Measurements from ENCODE around the gene NLRP9. TPM values are rescaled to one million over a fixed set of nuclear protein-coding genes. Genes with fewer than 3 reads are reported as not detected.

The NLRP9 gene
- total RNA-seq, 4 donors from 2014 or later, result not detected

GRCh38 chr19:55677572-55678028, 60.6 kb downstream of the NLRP9 start:
- H3K36me3 ChIP-seq, result peaks cover 0 to 12% (median 6%) of the 10 kb centered on the region in 4 donors
- WGBS, 2 donors (ENCODE audit: low coverage in 1 of 2), result 19% methylated on average over 6 of the region's 6 CpGs; no CpG with 5 or more reads in 1 of the 2 donors
- H3K4me3 ChIP-seq, result peak overlapping the region in 2 of 4 donors; percentile 5 to 65
- no peaks in the 10 kb centered on the region for H3K27me3 ChIP-seq
- TF ChIP-seq POLR2A (IDR thresholded peaks at IDR 0.05) (no peak), CTCF (IDR thresholded peaks at IDR 0.05) (no peak), EP300 (IDR thresholded peaks at IDR 0.05; ENCODE audit: low read depth) (no peak), POLR2AphosphoS5 (IDR thresholded peaks at IDR 0.05) (no peak)
- no peaks in the 10 kb centered on the region for H3K9me3 ChIP-seq
- peaks cover 22 to 72% (median 41%) of the 10 kb centered on the region in 4 donors for H3K4me1 ChIP-seq
- no peak for DNase-seq
- in situ Hi-C loops (cut with MboI; ENCODE audit: low pct_ligation_motif_present in 1 of 4, low pct_unique_long_range_greater_than_20kb in 1 of 4, low sequenced_read_pairs in 3 of 4), result no loop called here
- intact Hi-C loops (cut with DNase I; ENCODE audit: low total_unique reads), result no loop called here
- peak overlapping the region; percentile 59 to 99 (median 95) for H3K27ac ChIP-seq

GRCh38 chr19:55676889-55677505, 61.2 kb downstream of the NLRP9 start:
- no peaks in the 10 kb centered on the region for H3K9me3 ChIP-seq
- intact Hi-C loops (cut with DNase I; ENCODE audit: low total_unique reads), result no loop called here
- peak overlapping the region in 2 of 4 donors; percentile 65 to 99 for H3K4me3 ChIP-seq
- peak overlapping the region; percentile 59 to 99 (median 95) for H3K27ac ChIP-seq
- DNase-seq, result no peak
- in situ Hi-C loops (cut with MboI; ENCODE audit: low pct_ligation_motif_present in 1 of 4, low pct_unique_long_range_greater_than_20kb in 1 of 4, low sequenced_read_pairs in 3 of 4), result no loop called here
- 56 to 69% methylated on average over 3 to 7 of the region's 7 CpGs for WGBS, 2 donors (ENCODE audit: low coverage in 1 of 2)
- H3K27me3 ChIP-seq, result no peaks in the 10 kb centered on the region
- TF ChIP-seq POLR2A (IDR thresholded peaks at IDR 0.05) (no peak), POLR2AphosphoS5 (IDR thresholded peaks at IDR 0.05) (no peak), CTCF (IDR thresholded peaks at IDR 0.05) (no peak), EP300 (IDR thresholded peaks at IDR 0.05; ENCODE audit: low read depth) (no peak)
- peaks cover 0 to 12% (median 6%) of the 10 kb centered on the region in 4 donors for H3K36me3 ChIP-seq
- peaks cover 22 to 66% (median 38%) of the 10 kb centered on the region in 4 donors for H3K4me1 ChIP-seq

- TF ChIP-seq CTCF (IDR thresholded peaks at IDR 0.05), result no peak
- TF ChIP-seq POLR2AphosphoS5 (IDR thresholded peaks at IDR 0.05), result no peak
- no peak for TF ChIP-seq POLR2A (IDR thresholded peaks at IDR 0.05)
- TF ChIP-seq EP300 (IDR thresholded peaks at IDR 0.05; ENCODE audit: low read depth), result no peak
- peaks cover 0 to 12% (median 6%) of the 10 kb centered on the region in 4 donors for H3K36me3 ChIP-seq
- H3K4me3 ChIP-seq, result peak overlapping the region in 3 of 4 donors; percentile 65 to 100 (median 99)
- peak overlapping the region; percentile 59 to 99 (median 95) for H3K27ac ChIP-seq
- H3K27me3 ChIP-seq, result no peaks in the 10 kb centered on the region
- no peak for DNase-seq
- in situ Hi-C loops (cut with MboI; ENCODE audit: low pct_ligation_motif_present in 1 of 4, low pct_unique_long_range_greater_than_20kb in 1 of 4, low sequenced_read_pairs in 3 of 4), result no loop called here
- 18 to 51% methylated on average over 3 to 5 of the region's 5 CpGs for WGBS, 2 donors (ENCODE audit: low coverage in 1 of 2)
- peaks cover 22 to 60% (median 35%) of the 10 kb centered on the region in 4 donors for H3K4me1 ChIP-seq
- intact Hi-C loops (cut with DNase I; ENCODE audit: low total_unique reads), result no loop called here
- no peaks in the 10 kb centered on the region for H3K9me3 ChIP-seq
Measured at GRCh38 chr19:55676383-55676782, 61.8 kb downstream of the NLRP9 start.

GRCh38 chr19:55675661-55676354, 62.4 kb downstream of the NLRP9 start:
- no peaks in the 10 kb centered on the region for H3K9me3 ChIP-seq
- H3K36me3 ChIP-seq, result peaks cover 0 to 14% (median 6%) of the 10 kb centered on the region in 4 donors
- H3K27ac ChIP-seq, result peak overlapping the region; percentile 92 to 99 (median 95)
- peaks cover 22 to 60% (median 35%) of the 10 kb centered on the region in 4 donors for H3K4me1 ChIP-seq
- 7 to 11% methylated on average over 9 to 16 of the region's 16 CpGs for WGBS, 2 donors (ENCODE audit: low coverage in 1 of 2)
- DNase-seq, result no peak
- H3K27me3 ChIP-seq, result no peaks in the 10 kb centered on the region
- peak overlapping the region; percentile 65 to 100 (median 86) for H3K4me3 ChIP-seq
- in situ Hi-C loops (cut with MboI; ENCODE audit: low pct_ligation_motif_present in 1 of 4, low pct_unique_long_range_greater_than_20kb in 1 of 4, low sequenced_read_pairs in 3 of 4) (no loop called here), intact Hi-C loops (cut with DNase I; ENCODE audit: low total_unique reads) (no loop called here)
- TF ChIP-seq POLR2AphosphoS5 (IDR thresholded peaks at IDR 0.05), result no peak
- TF ChIP-seq CTCF (IDR thresholded peaks at IDR 0.05), result no peak
- TF ChIP-seq POLR2A (IDR thresholded peaks at IDR 0.05), result no peak
- TF ChIP-seq EP300 (IDR thresholded peaks at IDR 0.05; ENCODE audit: low read depth), result no peak

All from transverse colon (tissue), 4 donors.